Mesothelial cell of epicardium (in vitro differentiated cells): ENCODE measurements around the gene LRMDA. TPM values are rescaled to one million over a fixed set of nuclear protein-coding genes. Genes with fewer than 3 reads are reported as not detected.

ENCODE experiments used
- DNase-seq, 2 experiments: peaks; one replicate each; pipeline ENCODE4 v3.0.0; 2021; ENCODE audit warnings: low spot score in 2 of 2; ENCODE audit not compliant: unreplicated experiment in 2 of 2
- H3K27ac Mint-ChIP-seq: 2 replicates; pipeline ENCODE4 v1.8.0; 2021; ENCODE audit warnings: mixed read lengths
- H3K27me3 Mint-ChIP-seq: 2 replicates; pipeline ENCODE4 v1.8.0; 2021; ENCODE audit warnings: low read depth, mixed read lengths
- H3K36me3 Mint-ChIP-seq: 2 replicates; pipeline ENCODE4 v1.8.0; 2021; ENCODE audit warnings: mixed read lengths
- H3K4me1 Mint-ChIP-seq: 2 replicates; pipeline ENCODE4 v1.8.0; 2021; ENCODE audit warnings: mixed read lengths
- H3K4me3 Mint-ChIP-seq: 2 replicates; pipeline ENCODE4 v1.8.0; 2021; ENCODE audit warnings: mild to moderate bottlenecking, moderate library complexity, mixed read lengths
- H3K9me3 Mint-ChIP-seq: 2 replicates; pipeline ENCODE4 v1.8.0; 2021; ENCODE audit warnings: mixed read lengths
- total RNA-seq: library from RNA; stranded (reverse); gene quantifications from 3 replicates; pipeline ENCODE4 v1.2.1, GENCODE V29; 2021
- TF ChIP-seq, protein P1 (sequence below): fragments of 200-600 bp; sonication (generic); IDR thresholded peaks from one replicate; pipeline ENCODE4 v1.5.0; 2021; ENCODE audit warnings: antibody characterized with exemption; ENCODE audit not compliant: unreplicated experiment

Gene LRMDA
- total RNA-seq, 1 donor from 2014 or later: 2.0 TPM

DNA sequence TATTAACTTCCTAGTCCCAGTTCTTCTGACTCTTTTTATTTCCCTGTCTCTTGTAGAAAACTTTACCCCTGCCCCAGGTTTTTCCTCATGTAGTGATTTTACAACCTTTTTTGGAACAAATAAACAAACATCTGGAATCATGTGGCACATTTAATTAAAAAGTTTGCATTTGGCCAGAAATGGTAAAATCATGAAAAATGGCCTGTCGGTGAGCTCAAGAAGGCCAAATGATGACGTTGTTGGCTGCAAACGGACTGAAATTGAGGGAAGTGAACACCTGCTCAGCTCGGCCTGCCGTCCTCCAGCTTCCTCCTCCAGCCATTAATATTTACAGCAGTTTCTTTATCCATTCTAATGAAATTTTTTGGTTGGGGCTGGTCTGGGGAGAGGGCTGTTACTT, 902.8 kb downstream of the LRMDA start:
- Mint-ChIP-seq H3K4me3 (no peak overlapping the region), H3K4me1 (peaks cover 25% of the 10 kb centered on the region), H3K36me3 (no peaks in the 10 kb centered on the region), H3K27ac (no peak overlapping the region), H3K9me3 (peaks cover 6% of the 10 kb centered on the region), H3K27me3 (no peaks in the 10 kb centered on the region)
- no peak for DNase-seq
- TF ChIP-seq, protein P1, sequence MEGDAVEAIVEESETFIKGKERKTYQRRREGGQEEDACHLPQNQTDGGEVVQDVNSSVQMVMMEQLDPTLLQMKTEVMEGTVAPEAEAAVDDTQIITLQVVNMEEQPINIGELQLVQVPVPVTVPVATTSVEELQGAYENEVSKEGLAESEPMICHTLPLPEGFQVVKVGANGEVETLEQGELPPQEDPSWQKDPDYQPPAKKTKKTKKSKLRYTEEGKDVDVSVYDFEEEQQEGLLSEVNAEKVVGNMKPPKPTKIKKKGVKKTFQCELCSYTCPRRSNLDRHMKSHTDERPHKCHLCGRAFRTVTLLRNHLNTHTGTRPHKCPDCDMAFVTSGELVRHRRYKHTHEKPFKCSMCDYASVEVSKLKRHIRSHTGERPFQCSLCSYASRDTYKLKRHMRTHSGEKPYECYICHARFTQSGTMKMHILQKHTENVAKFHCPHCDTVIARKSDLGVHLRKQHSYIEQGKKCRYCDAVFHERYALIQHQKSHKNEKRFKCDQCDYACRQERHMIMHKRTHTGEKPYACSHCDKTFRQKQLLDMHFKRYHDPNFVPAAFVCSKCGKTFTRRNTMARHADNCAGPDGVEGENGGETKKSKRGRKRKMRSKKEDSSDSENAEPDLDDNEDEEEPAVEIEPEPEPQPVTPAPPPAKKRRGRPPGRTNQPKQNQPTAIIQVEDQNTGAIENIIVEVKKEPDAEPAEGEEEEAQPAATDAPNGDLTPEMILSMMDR: no peak

DNA sequence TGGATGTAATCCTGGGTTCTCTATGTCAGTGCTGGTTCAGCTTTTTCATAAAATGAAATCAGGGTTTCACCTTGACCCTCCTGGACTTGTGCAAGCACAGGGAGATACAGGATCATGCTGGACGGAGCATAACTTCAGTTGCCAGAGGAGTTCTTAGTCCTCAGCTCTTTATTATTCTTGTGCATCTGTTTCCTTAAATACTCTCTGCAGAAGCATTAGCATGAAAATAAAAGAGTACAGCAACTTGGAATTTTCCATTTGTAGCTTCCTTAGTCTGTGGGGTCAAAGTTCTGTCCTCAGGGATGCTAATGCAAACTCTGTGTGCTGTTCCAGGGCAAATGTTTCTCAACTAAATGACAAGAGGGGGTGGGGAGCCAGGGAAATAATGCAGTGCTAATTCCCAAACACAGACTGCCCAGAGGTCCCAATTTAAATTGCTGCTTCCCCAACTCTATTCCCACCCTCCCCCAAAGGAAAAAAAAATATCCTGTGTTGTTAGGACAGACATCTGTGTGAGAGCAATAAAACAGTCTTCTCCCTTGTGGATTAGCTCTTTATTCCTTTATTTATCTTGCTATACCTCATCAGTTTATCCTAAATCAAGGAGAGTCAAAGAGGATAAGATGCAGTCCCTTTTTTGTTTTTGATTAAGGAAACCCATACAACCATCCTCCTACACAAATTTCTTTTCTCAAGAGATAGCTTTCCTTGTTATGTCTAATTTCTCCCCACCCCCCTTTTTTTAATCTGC, 905.0 kb downstream of the LRMDA start:
- Mint-ChIP-seq H3K36me3 (no peaks in the 10 kb centered on the region), H3K4me3 (no peak overlapping the region), H3K4me1 (peaks cover 16% of the 10 kb centered on the region), H3K27ac (no peak overlapping the region), H3K9me3 (peaks cover 16% of the 10 kb centered on the region), H3K27me3 (no peaks in the 10 kb centered on the region)
- TF ChIP-seq, protein P1: no peak
- no peak for DNase-seq

DNA sequence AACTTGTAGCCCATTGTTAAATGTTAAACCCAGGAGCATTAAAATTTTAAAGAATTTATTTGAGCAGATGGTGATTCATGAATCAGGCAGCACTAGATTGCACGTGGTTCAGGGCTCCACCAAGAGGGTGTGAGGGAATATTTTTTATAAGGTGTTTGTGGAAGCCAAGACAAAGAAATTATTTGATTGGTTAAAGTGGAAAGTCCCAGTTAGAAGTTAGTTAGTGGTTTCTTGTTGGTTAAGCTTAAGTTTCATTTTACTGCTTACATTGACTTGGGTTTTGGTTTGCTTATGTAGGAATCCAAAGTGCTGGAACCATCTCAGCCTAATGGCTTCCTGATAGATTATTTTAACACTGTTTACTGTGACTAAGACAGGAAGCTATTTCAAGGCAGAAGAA, 906.2 kb downstream of the LRMDA start:
- Mint-ChIP-seq H3K4me3 (no peak overlapping the region), H3K27ac (no peak overlapping the region), H3K4me1 (peaks cover 16% of the 10 kb centered on the region), H3K36me3 (no peaks in the 10 kb centered on the region), H3K9me3 (peaks cover 24% of the 10 kb centered on the region), H3K27me3 (no peaks in the 10 kb centered on the region)
- no peak for DNase-seq
- TF ChIP-seq, protein P1: no peak

DNA sequence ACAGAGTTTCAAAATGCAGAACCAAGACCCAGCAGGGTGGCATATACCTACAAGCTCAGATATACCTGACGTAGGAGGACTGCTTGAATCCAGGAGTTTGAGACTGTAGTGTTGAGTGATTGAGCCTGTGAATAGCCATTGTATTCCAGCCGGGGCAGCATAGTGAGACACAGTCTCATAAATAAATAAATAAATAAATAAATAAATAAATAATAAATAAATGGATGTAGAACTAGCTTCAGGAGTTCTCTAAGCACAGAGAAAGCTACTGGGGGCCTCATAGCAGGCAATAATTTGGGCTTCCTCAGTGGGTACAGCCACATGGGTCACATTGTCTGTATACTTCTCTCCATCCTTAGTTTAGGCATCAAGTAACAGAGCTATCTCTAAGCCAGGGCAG, 906.8 kb downstream of the LRMDA start:
- TF ChIP-seq, protein P1: no peak
- no peak overlapping the region for H3K4me3 Mint-ChIP-seq
- no peaks in the 10 kb centered on the region for H3K27me3 Mint-ChIP-seq
- DNase-seq: no peak
- peaks cover 16% of the 10 kb centered on the region for H3K4me1 Mint-ChIP-seq
- H3K9me3 Mint-ChIP-seq: peaks cover 30% of the 10 kb centered on the region
- H3K27ac Mint-ChIP-seq: no peak overlapping the region
- H3K36me3 Mint-ChIP-seq: no peaks in the 10 kb centered on the region

DNA sequence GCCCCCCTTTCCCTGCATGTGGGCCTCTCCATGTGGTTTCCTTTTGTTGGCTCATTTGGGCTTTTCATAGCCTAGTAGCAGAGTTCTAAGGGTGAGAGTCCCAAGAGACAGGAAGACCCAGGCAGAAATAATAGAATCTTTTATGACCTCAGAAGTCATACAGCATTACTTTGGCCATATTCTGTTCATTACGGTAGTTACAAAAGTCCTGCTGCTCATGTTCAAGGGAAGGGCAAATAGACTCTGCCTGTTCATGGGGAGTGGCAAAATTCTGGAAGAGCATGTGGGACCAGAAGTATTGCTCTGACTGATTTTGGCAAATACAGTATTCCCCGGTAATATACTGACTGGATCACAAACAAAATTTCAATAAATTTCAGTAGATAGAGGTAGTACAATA, 910.3 kb downstream of the LRMDA start:
- DNase-seq: no peak
- H3K4me3 Mint-ChIP-seq: no peak overlapping the region
- H3K27me3 Mint-ChIP-seq: peaks cover under 1% of the 10 kb centered on the region
- TF ChIP-seq, protein P1: no peak
- peaks cover 34% of the 10 kb centered on the region for H3K9me3 Mint-ChIP-seq
- peaks cover 2% of the 10 kb centered on the region for H3K36me3 Mint-ChIP-seq
- H3K4me1 Mint-ChIP-seq: peaks cover 4% of the 10 kb centered on the region
- no peak overlapping the region for H3K27ac Mint-ChIP-seq

DNA sequence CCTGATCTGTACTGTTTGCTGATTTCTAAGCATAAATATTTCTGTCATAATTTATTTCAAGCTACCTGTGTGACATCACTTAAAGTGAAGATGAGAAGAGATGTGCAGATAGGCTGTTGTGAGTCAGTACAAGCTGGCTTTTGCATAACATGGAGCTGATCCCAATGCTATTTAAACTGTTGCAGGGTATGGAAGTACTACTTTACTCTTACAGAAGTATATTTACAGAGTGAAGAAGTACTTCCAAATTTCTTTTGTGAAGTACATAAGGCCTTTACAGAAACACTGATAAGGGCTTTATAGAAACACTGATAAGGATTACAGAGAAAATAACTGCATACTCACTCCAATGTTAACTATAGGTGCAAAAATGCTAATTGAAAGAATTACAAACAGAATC, 911.6 kb downstream of the LRMDA start:
- TF ChIP-seq, protein P1: no peak
- no peaks in the 10 kb centered on the region for H3K4me1 Mint-ChIP-seq

More for the DNA sequence above, 911.6 kb downstream of the LRMDA start:
- Mint-ChIP-seq H3K27me3 (peaks cover 1% of the 10 kb centered on the region), H3K27ac (no peak overlapping the region), H3K9me3 (peaks cover 28% of the 10 kb centered on the region), H3K36me3 (peaks cover 2% of the 10 kb centered on the region), H3K4me3 (no peak overlapping the region)
- DNase-seq: no peak
